MM.1S (cell line): ENCODE measurements around the gene UTP4.
"Not testable (repeated sequence)": the region's sequence is repeated elsewhere in the genome, so short reads cannot be mapped to it uniquely, and the experiment has no call there.

ENCODE experiments used
- DNase-seq: peaks from one replicate; pipeline ENCODE4 v3.0.0-alpha.2; 2015
- H2AFZ ChIP-seq: fragments of 300-600 bp; sonication (generic); 2 replicates; pipeline ENCODE4 v1.6.0; 2016; ENCODE audit warnings: antibody characterized with exemption, low read length
- H3F3A ChIP-seq: fragments of 300-600 bp; sonication (generic); 2 replicates; pipeline ENCODE4 v1.6.1; 2016; ENCODE audit warnings: mild to moderate bottlenecking, antibody characterized with exemption, low read length, moderate library complexity, mixed read lengths; ENCODE audit not compliant: insufficient read depth
- H3K27ac ChIP-seq: fragments of 300-600 bp; sonication (generic); 2 replicates; pipeline ENCODE4 v1.5.1; 2016; ENCODE audit warnings: mild to moderate bottlenecking, low read length
- H3K27me3 ChIP-seq: fragments of 300-600 bp; sonication (generic); replicated peaks from 2 replicates; pipeline ENCODE4 v1.6.0; 2016; ENCODE audit warnings: low read length; ENCODE audit not compliant: insufficient read depth
- H3K36me3 ChIP-seq: fragments of 300-600 bp; sonication (generic); replicated peaks from 2 replicates; pipeline ENCODE4 v1.6.1; 2016; ENCODE audit warnings: mild to moderate bottlenecking, low read length, mixed read lengths; ENCODE audit not compliant: insufficient read depth
- H3K4me1 ChIP-seq: fragments of 300-600 bp; sonication (generic); 2 replicates; pipeline ENCODE4 v1.6.1; 2016; ENCODE audit warnings: low read length, mixed read lengths
- H3K4me2 ChIP-seq: fragments of 300-600 bp; sonication (generic); 2 replicates; pipeline ENCODE4 v1.6.0; 2016; ENCODE audit warnings: low read depth, low read length
- H3K4me3 ChIP-seq: fragments of 300-600 bp; sonication (generic); 2 replicates; pipeline ENCODE4 v1.5.1; 2016; ENCODE audit warnings: low read length, mixed read lengths
- H3K79me2 ChIP-seq: fragments of 300-600 bp; sonication (generic); 2 replicates; pipeline ENCODE4 v1.6.1; 2016; ENCODE audit warnings: mixed run types, low read length, mixed read lengths
- H3K9ac ChIP-seq: fragments of 300-600 bp; sonication (generic); 2 replicates; pipeline ENCODE4 v1.6.1; 2016; ENCODE audit warnings: low read length, mixed read lengths
- H3K9me2 ChIP-seq: fragments of 300-600 bp; sonication (generic); replicated peaks from 2 replicates; pipeline ENCODE4 v1.6.1; 2016; ENCODE audit warnings: mild to moderate bottlenecking, low read length, mixed read lengths; ENCODE audit not compliant: insufficient read depth
- H3K9me3 ChIP-seq: fragments of 300-600 bp; sonication (generic); replicated peaks from 2 replicates; pipeline ENCODE4 v1.6.1; 2016; ENCODE audit warnings: mild to moderate bottlenecking, low read length, mixed read lengths; ENCODE audit not compliant: insufficient read depth
- H4K20me1 ChIP-seq: fragments of 300-600 bp; sonication (generic); 2 replicates; pipeline ENCODE4 v1.6.1; 2016; ENCODE audit warnings: mild to moderate bottlenecking, low read length, moderate library complexity, mixed read lengths; ENCODE audit not compliant: insufficient read depth
- CTCF ChIP-seq: fragments of 300-600 bp; sonication (generic); IDR thresholded peaks from 2 replicates; pipeline ENCODE4 v1.5.1; 2016; ENCODE audit warnings: antibody characterized with exemption, low read length, mixed read lengths
- EZH2 ChIP-seq: fragments of 300-600 bp; sonication (generic); optimal IDR thresholded peaks from 2 replicates; pipeline ENCODE3; 2017; ENCODE audit warnings: low read depth, mild to moderate bottlenecking, antibody characterized with exemption, low read length, mixed read lengths
- EZH2phosphoT487 ChIP-seq: fragments of 300-600 bp; sonication (generic); IDR thresholded peaks from 2 replicates; pipeline ENCODE4 v1.6.1; 2018; ENCODE audit warnings: antibody characterized with exemption, low read length

The UTP4 gene

GRCh38 chr16:69138608-69139007 is 6.2 kb downstream of the UTP4 start:
- Histone ChIP-seq H3K79me2 (peaks cover 80% of the 10 kb centered on the region), H3K9ac (no peak overlapping the region), H3K27ac (no peak overlapping the region), H3K4me3 (no peak overlapping the region), H3K9me3 (no peaks in the 10 kb centered on the region), H3K9me2 (no peaks in the 10 kb centered on the region), H4K20me1 (no peaks in the 10 kb centered on the region), H2AFZ (no peak overlapping the region), H3K4me2 (no peak overlapping the region), H3K36me3 (peaks cover 26% of the 10 kb centered on the region; the same call in 1 of the 2 replicates), H3K27me3 (no peaks in the 10 kb centered on the region), H3F3A (no peaks in the 10 kb centered on the region), H3K4me1 (peaks cover 8% of the 10 kb centered on the region; the same call in 1 of the 2 replicates)
- DNase-seq: no peak
- no peak for TF ChIP-seq CTCF
- TF ChIP-seq EZH2phosphoT487: no peak
- no peak for TF ChIP-seq EZH2

- not testable (repeated sequence) for H3K27ac ChIP-seq, H3K9ac ChIP-seq, H3K27me3 ChIP-seq, H3K4me2 ChIP-seq, H2AFZ ChIP-seq, H3K9me3 ChIP-seq, H3K4me3 ChIP-seq, H3F3A ChIP-seq, H3K4me1 ChIP-seq, H3K9me2 ChIP-seq, DNase-seq, H4K20me1 ChIP-seq
- Histone ChIP-seq H3K36me3 (peaks cover 23% of the 10 kb centered on the region; the same call in 1 of the 2 replicates), H3K79me2 (peaks cover 71% of the 10 kb centered on the region)
Measured at GRCh38 chr16:69139464-69139863, 7.0 kb downstream of the UTP4 start.

- no peaks in the 10 kb centered on the region for H3K9me2 ChIP-seq
- no peak overlapping the region for H2AFZ ChIP-seq
- no peak overlapping the region for H3K4me2 ChIP-seq
- H3K79me2 ChIP-seq: peaks cover 62% of the 10 kb centered on the region
- no peaks in the 10 kb centered on the region for H3F3A ChIP-seq
- no peak overlapping the region for H3K4me3 ChIP-seq
- no peak overlapping the region for H3K27ac ChIP-seq
- peaks cover 24% of the 10 kb centered on the region; the same call in 1 of the 2 replicates for H3K36me3 ChIP-seq
- no peaks in the 10 kb centered on the region for H3K27me3 ChIP-seq
- no peaks in the 10 kb centered on the region for H3K9me3 ChIP-seq
- TF ChIP-seq EZH2phosphoT487 (no peak), CTCF (no peak), EZH2 (no peak)
- no peak for DNase-seq
- no peaks in the 10 kb centered on the region for H3K4me1 ChIP-seq
- no peaks in the 10 kb centered on the region for H4K20me1 ChIP-seq
- no peak overlapping the region for H3K9ac ChIP-seq
Measured at GRCh38 chr16:69141014-69141413, 8.6 kb downstream of the UTP4 start.

- Histone ChIP-seq H3K4me2 (no peak overlapping the region), H2AFZ (no peak overlapping the region), H3K9me3 (no peaks in the 10 kb centered on the region), H3K9ac (no peak overlapping the region), H4K20me1 (no peaks in the 10 kb centered on the region), H3K4me1 (no peaks in the 10 kb centered on the region), H3K4me3 (no peak overlapping the region), H3F3A (no peaks in the 10 kb centered on the region), H3K27ac (no peak overlapping the region), H3K9me2 (no peaks in the 10 kb centered on the region), H3K36me3 (peaks cover 25% of the 10 kb centered on the region; the same call in 1 of the 2 replicates), H3K27me3 (no peaks in the 10 kb centered on the region), H3K79me2 (peaks cover 56% of the 10 kb centered on the region)
- DNase-seq: no peak
- TF ChIP-seq EZH2phosphoT487 (no peak), EZH2 (no peak), CTCF (no peak)
Measured at GRCh38 chr16:69141936-69142335, 9.5 kb downstream of the UTP4 start.
